ENCODE results near the gene SRRM1. TPM values are rescaled to one million over a fixed set of nuclear protein-coding genes. Genes with fewer than 3 reads are reported as not detected.
A peak's percentile ranks its signal among the peaks of the same experiment; 100 is the strongest.

SRRM1 gene
- total RNA-seq, 1 experiment from 2014 or later: 160 TPM

GRCh38 chr1:24679725-24680124, 36.6 kb downstream of the SRRM1 start:
- BruUV-seq (replicated peaks): no TSS peak
- Histone ChIP-seq H3K27me3 (ENCODE audit: control insufficient read depth, insufficient read depth, low read length) (no peaks in the 10 kb centered on the region), H3K4me3 (ENCODE audit: low read depth in 2 of 2, low read length in 2 of 2) (no peak overlapping the region), H3K4me1 (ENCODE audit: control insufficient read depth, insufficient read depth, low read length) (peaks cover 7% of the 10 kb centered on the region; the same call in 1 of the 2 replicates), H3K9me3 (ENCODE audit: control insufficient read depth, insufficient read depth, low read depth, low read length) (no peaks in the 10 kb centered on the region), H3K36me3 (ENCODE audit: control insufficient read depth, insufficient read depth, low read length) (peaks cover 4% of the 10 kb centered on the region; the same call in 1 of the 2 replicates), H3K27ac (ENCODE audit: low read length) (no peak overlapping the region)
- ChIA-PET POLR2A (no interaction called here), CTCF (no interaction called here)
- no peak for ATAC-seq
- TF ChIP-seq SIN3A (IDR thresholded peaks at IDR 0.05; ENCODE audit: borderline replicate concordance, insufficient read depth, low read depth, low read length) (no peak), REST (IDR thresholded peaks at IDR 0.05; ENCODE audit: insufficient read depth in 1 of 2, low read depth in 2 of 2, low read length in 1 of 2) (no peak)
- intact Hi-C loops (cut with micrococcal nuclease; ENCODE audit: unreplicated experiment): loop anchor here (10.0 kb wide), 1 partner anchor 65 kb away; the partner anchor contains the start of gene CLIC4
- DNase-seq (ENCODE audit: low read depth, low spot score): no peak
- in situ Hi-C loops (cut with HindIII; ENCODE audit: low pct_unique_long_range_greater_than_20kb, low sequenced_read_pairs): no loop called here

- ChIA-PET CTCF (interaction anchor here (0.6 to 2.9 kb wide), 8 partner anchors 11 to 433 kb away, joined by 3 to 18 read pairs (median 4); no protein-coding TSS in a partner anchor), POLR2A (interaction anchor here (0.6 to 0.9 kb wide), 3 partner anchors 10 to 44 kb away, joined by 3 to 8 read pairs (median 4); no protein-coding TSS in a partner anchor)
- H3K9me3 ChIP-seq (ENCODE audit: control insufficient read depth, insufficient read depth, low read depth, low read length): no peaks in the 10 kb centered on the region
- in situ Hi-C loops (cut with HindIII; ENCODE audit: low pct_unique_long_range_greater_than_20kb, low sequenced_read_pairs) (no loop called here), intact Hi-C loops (cut with micrococcal nuclease; ENCODE audit: unreplicated experiment) (loop anchor here (10.0 kb wide), 1 partner anchor 61 kb away; the partner anchor contains the start of gene CLIC4)
- ATAC-seq (peak; percentile 83), DNase-seq (ENCODE audit: low read depth, low spot score) (no peak)
- no peak overlapping the region for H3K27ac ChIP-seq (ENCODE audit: low read length)
- no peak overlapping the region for H3K4me3 ChIP-seq (ENCODE audit: low read depth in 2 of 2, low read length in 2 of 2)
- TF ChIP-seq POLR2AphosphoS5 (IDR thresholded peaks at IDR 0.05; ENCODE audit: low read depth, low read length) (no peak), TCF7L2 (IDR thresholded peaks at IDR 0.05; ENCODE audit: low read depth, low read length) (no peak), CTCF (IDR thresholded peaks at IDR 0.05) (no peak), REST (IDR thresholded peaks at IDR 0.05; ENCODE audit: insufficient read depth in 1 of 2, low read depth in 2 of 2, low read length in 1 of 2) (no peak), SIN3A (IDR thresholded peaks at IDR 0.05; ENCODE audit: borderline replicate concordance, insufficient read depth, low read depth, low read length) (no peak)
- H3K4me1 ChIP-seq (ENCODE audit: control insufficient read depth, insufficient read depth, low read length): peaks cover 7% of the 10 kb centered on the region; the same call in 1 of the 2 replicates
- no peaks in the 10 kb centered on the region for H3K36me3 ChIP-seq (ENCODE audit: control insufficient read depth, insufficient read depth, low read length)
- BruUV-seq (replicated peaks): no TSS peak
- H3K27me3 ChIP-seq (ENCODE audit: control insufficient read depth, insufficient read depth, low read length): no peaks in the 10 kb centered on the region
Measured at GRCh38 chr1:24683713-24684162, 40.6 kb downstream of the SRRM1 start.
